GM12864 (cell line): ENCODE data around the gene B2M.
A peak's percentile ranks its signal among the peaks of the same experiment; 100 is the strongest.

Experiments
- DNase-seq: peaks from one replicate; pipeline ENCODE4 v3.0.0-alpha.2; 2011; ENCODE audit warnings: low read depth
- H3K4me3 ChIP-seq: 2 replicates; pipeline ENCODE4 v1.5.1; 2011; ENCODE audit warnings: mild to moderate bottlenecking, low read depth, low read length, control low read depth
- CTCF ChIP-seq: IDR thresholded peaks from 2 replicates; pipeline ENCODE4 v1.5.1; 2011; ENCODE audit warnings: low read depth, mild to moderate bottlenecking, moderate library complexity, low read length, control low read depth, inconsistent platforms; ENCODE audit errors: missing control alignments

B2M gene

GRCh38 chr15:44706946-44707636 is 4.2 kb upstream of the B2M start:
- H3K4me3 ChIP-seq: no peak overlapping the region
- TF ChIP-seq CTCF: no peak
- DNase-seq: no peak

DNA sequence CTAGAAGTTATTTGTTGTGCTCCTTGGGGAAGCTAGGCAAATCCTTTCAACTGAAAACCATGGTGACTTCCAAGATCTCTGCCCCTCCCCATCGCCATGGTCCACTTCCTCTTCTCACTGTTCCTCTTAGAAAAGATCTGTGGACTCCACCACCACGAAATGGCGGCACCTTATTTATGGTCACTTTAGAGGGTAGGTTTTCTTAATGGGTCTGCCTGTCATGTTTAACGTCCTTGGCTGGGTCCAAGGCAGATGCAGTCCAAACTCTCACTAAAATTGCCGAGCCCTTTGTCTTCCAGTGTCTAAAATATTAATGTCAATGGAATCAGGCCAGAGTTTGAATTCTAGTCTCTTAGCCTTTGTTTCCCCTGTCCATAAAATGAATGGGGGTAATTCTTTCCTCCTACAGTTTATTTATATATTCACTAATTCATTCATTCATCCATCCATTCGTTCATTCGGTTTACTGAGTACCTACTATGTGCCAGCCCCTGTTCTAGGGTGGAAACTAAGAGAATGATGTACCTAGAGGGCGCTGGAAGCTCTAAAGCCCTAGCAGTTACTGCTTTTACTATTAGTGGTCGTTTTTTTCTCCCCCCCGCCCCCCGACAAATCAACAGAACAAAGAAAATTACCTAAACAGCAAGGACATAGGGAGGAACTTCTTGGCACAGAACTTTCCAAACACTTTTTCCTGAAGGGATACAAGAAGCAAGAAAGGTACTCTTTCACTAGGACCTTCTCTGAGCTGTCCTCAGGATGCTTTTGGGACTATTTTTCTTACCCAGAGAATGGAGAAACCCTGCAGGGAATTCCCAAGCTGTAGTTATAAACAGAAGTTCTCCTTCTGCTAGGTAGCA is 851 bp upstream of the B2M start:
- peak; percentile 50 for TF ChIP-seq CTCF
- H3K4me3 ChIP-seq: peak overlapping the region; percentile 89
- peak; percentile 78 for DNase-seq

DNA sequence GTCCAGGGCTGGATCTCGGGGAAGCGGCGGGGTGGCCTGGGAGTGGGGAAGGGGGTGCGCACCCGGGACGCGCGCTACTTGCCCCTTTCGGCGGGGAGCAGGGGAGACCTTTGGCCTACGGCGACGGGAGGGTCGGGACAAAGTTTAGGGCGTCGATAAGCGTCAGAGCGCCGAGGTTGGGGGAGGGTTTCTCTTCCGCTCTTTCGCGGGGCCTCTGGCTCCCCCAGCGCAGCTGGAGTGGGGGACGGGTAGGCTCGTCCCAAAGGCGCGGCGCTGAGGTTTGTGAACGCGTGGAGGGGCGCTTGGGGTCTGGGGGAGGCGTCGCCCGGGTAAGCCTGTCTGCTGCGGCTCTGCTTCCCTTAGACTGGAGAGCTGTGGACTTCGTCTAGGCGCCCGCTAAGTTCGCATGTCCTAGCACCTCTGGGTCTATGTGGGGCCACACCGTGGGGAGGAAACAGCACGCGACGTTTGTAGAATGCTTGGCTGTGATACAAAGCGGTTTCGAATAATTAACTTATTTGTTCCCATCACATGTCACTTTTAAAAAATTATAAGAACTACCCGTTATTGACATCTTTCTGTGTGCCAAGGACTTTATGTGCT is 527 bp downstream of the B2M start:
- H3K4me3 ChIP-seq: peak overlapping the region; percentile 89
- no peak for TF ChIP-seq CTCF
- no peak for DNase-seq

DNA sequence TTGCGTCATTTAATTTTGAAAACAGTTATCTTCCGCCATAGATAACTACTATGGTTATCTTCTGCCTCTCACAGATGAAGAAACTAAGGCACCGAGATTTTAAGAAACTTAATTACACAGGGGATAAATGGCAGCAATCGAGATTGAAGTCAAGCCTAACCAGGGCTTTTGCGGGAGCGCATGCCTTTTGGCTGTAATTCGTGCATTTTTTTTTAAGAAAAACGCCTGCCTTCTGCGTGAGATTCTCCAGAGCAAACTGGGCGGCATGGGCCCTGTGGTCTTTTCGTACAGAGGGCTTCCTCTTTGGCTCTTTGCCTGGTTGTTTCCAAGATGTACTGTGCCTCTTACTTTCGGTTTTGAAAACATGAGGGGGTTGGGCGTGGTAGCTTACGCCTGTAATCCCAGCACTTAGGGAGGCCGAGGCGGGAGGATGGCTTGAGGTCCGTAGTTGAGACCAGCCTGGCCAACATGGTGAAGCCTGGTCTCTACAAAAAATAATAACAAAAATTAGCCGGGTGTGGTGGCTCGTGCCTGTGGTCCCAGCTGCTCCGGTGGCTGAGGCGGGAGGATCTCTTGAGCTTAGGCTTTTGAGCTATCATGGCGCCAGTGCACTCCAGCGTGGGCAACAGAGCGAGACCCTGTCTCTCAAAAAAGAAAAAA is 1.2 kb downstream of the B2M start:
- DNase-seq: no peak
- H3K4me3 ChIP-seq: peak overlapping the region; percentile 89
- TF ChIP-seq CTCF: no peak

GRCh38 chr15:44713006-44713966 is 2.0 kb downstream of the B2M start:
- DNase-seq: no peak
- TF ChIP-seq CTCF: peak; percentile 26
- H3K4me3 ChIP-seq: peak overlapping the region; percentile 89

GRCh38 chr15:44715142-44715796 is 4.0 kb downstream of the B2M start:
- DNase-seq: no peak
- TF ChIP-seq CTCF: no peak
- H3K4me3 ChIP-seq: peak overlapping the region; percentile 89
